Stomach (tissue), 9 donors: ENCODE data around the gene OPCML. TPM values are rescaled to one million over a fixed set of nuclear protein-coding genes. Genes with fewer than 3 reads are reported as not detected.

Experiments
- DNase-seq, 2 donors: peaks; one replicate each; pipeline versions ENCODE4 v3.0.0 to v3.0.0-alpha.2; 2013 to 2019
- H3K27ac ChIP-seq, 5 donors: fragments of 200-600 bp in 4 of 5; sonication (generic) in 4 of 5; one replicate each; pipeline ENCODE4 v1.5.1; 2013 to 2019; ENCODE audit warnings: mild to moderate bottlenecking in 1 of 5, moderate library complexity in 1 of 5
- H3K27me3 ChIP-seq, 3 donors: fragments of 200-600 bp; sonication (generic); one replicate each; pipeline ENCODE4 v1.5.1; 2017 to 2019; ENCODE audit warnings: mixed run types in 1 of 3
- H3K36me3 ChIP-seq, 4 donors: fragments of 200-600 bp; sonication (generic); 1 replicate in 3 of 4; 2 replicates in 1 of 4; pipeline ENCODE4 v1.5.1; 2016 to 2019
- H3K4me1 ChIP-seq, 4 donors: fragments of 200-600 bp; sonication (generic); one replicate each; pipeline ENCODE4 v1.5.1; 2016 to 2019
- H3K4me3 ChIP-seq, 4 donors: fragments of 200-600 bp; sonication (generic) in 3 of 4; one replicate each; pipeline ENCODE4 v1.5.1; 2016 to 2019; ENCODE audit warnings: mild to moderate bottlenecking in 1 of 4
- H3K9me3 ChIP-seq, 4 donors: fragments of 200-600 bp; sonication (generic); one replicate each; pipeline ENCODE4 v1.5.1; 2016 to 2019
- CTCF ChIP-seq, 7 experiments: fragments of 450-650 bp in 4 of 7; fragments of 200-600 bp in 3 of 7; sonication (generic) in 3 of 7; IDR thresholded peaks; one replicate each; pipeline ENCODE4 v1.5.1; 2016 to 2019; ENCODE audit warnings: antibody characterized with exemption in 7 of 7, control low read depth in 2 of 7, mild to moderate bottlenecking in 1 of 7
- EP300 ChIP-seq: sonication (generic); formaldehyde crosslinking; IDR thresholded peaks from one replicate; pipeline ENCODE4 v1.6.1; 2017; ENCODE audit warnings: antibody characterized with exemption
- POLR2A ChIP-seq, 4 donors: fragments of 450-650 bp; IDR thresholded peaks; one replicate each; pipeline ENCODE4 v1.6.1; 2016; ENCODE audit warnings: antibody characterized with exemption in 4 of 4, control low read depth in 2 of 4, mild to moderate bottlenecking in 1 of 4, moderate library complexity in 1 of 4
- POLR2AphosphoS5 ChIP-seq, 3 donors: sonication (generic); formaldehyde crosslinking; IDR thresholded peaks; one replicate each; pipeline ENCODE4 v1.6.1; 2016; ENCODE audit warnings: antibody characterized with exemption in 3 of 3
- WGBS, 5 donors: extraction: QIAGEN DNeasy Blood & Tissue Kit in 3 of 5; methylation state at CpG; one replicate each; pipeline versions ENCODE4 v1.1.5 to v1.1.7; 2013 to 2018; 5-methylcytosine and 5-hydroxymethylcytosine counted together
- intact Hi-C: fragments of 100-400 bp; cut with DNase I; formaldehyde crosslinking; loops from one replicate; pipeline ENCODE4 v1.15.1; 2023; ENCODE audit warnings: low total_unique reads
- polyA plus RNA-seq, 3 donors: library from polyadenylated mRNA; stranded (reverse); fragments of 200-250 nt; gene quantifications; one replicate each; pipeline ENCODE4 v1.2.3, GENCODE V29; 2013
- total RNA-seq, 5 donors: library from RNA; depleted of rRNA; stranded (reverse); fragments of >200 nt; gene quantifications; one replicate each; pipeline versions ENCODE4 v1.1.0 to v1.2.3, GENCODE V29; 2014 to 2016
- donor health status: healthy with polysubstance abuse.
- donor health status: Bipolar disorder and iron deficiency.
- donor health status: healthy.

Gene OPCML
- total and polyA plus RNA-seq, 8 donors: 0.03 to 0.92 (median 0.55) TPM; not detected in 3

GRCh38 chr11:132993991-132994502 lies 538.3 kb downstream of the OPCML start:
- DNase-seq: peak in 1 of 2 donors; percentile 34
- Histone ChIP-seq H3K27ac (no peak overlapping the region), H3K4me1 (peaks cover 0 to 12% (median 2%) of the 10 kb centered on the region in 4 donors), H3K4me3 (no peak overlapping the region), H3K9me3 (no peaks in the 10 kb centered on the region), H3K36me3 (no peaks in the 10 kb centered on the region), H3K27me3 (peaks cover 7 to 81% (median 50%) of the 10 kb centered on the region in 3 donors)
- intact Hi-C loops: no loop called here
- WGBS, 5 donors: 3 to 8% (median 4%) methylated on average over 32 of the region's 32 CpGs
- TF ChIP-seq POLR2AphosphoS5 (IDR thresholded peaks at IDR 0.05): no peak
- TF ChIP-seq EP300: no peak
- TF ChIP-seq CTCF (IDR thresholded peaks at IDR 0.05): no peak
- no peak for TF ChIP-seq POLR2A (IDR thresholded peaks at IDR 0.05)

DNA sequence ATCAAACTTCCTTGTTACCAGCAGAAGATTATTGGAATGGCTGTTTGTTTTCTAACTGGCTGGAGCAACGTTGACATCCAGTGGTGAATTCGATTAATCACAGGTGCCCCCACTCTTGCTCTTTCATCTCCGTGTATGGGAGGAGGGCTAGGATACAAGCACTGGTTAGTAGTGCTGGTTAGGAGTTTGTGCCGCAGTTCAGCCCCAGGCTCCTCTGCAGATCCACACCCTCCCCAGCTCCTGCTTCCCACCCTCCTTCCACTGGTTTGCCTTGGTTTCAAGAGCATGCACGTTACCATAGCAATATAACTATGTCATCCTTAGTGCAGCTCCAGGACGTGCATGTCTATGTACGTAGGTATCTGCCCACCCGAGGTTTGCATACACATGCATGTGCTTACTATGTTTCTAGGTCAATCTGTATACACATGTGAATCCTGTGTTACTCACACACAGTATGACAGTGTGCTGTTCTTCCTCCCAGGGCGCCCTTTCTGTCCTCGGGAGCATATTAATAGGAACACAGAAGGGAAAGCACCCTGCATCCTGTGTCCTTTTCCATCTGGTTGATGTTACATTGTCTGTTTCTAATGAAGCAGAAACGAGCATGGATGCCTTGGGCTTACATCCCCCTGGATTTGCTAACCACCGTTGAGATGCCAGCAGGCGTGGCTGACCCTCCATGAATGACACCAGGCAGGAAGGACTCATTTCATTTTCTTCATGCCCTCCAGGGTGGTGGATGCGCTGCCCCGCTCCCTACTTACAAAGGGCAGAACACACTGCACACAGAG lies 539.3 kb downstream of the OPCML start:
- Histone ChIP-seq H3K9me3 (no peaks in the 10 kb centered on the region), H3K4me3 (no peak overlapping the region), H3K4me1 (peaks cover 0 to 12% (median 2%) of the 10 kb centered on the region in 4 donors), H3K36me3 (no peaks in the 10 kb centered on the region), H3K27ac (no peak overlapping the region), H3K27me3 (peaks cover 7 to 72% (median 50%) of the 10 kb centered on the region in 3 donors)
- no peak for TF ChIP-seq CTCF (IDR thresholded peaks at IDR 0.05)
- TF ChIP-seq POLR2AphosphoS5 (IDR thresholded peaks at IDR 0.05): no peak
- no peak for TF ChIP-seq POLR2A (IDR thresholded peaks at IDR 0.05)
- TF ChIP-seq EP300: no peak
- intact Hi-C loops: no loop called here
- peak in 1 of 2 donors; percentile 18 for DNase-seq
- 43 to 55% (median 47%) methylated on average over 15 of the region's 15 CpGs for WGBS, 5 donors

DNA sequence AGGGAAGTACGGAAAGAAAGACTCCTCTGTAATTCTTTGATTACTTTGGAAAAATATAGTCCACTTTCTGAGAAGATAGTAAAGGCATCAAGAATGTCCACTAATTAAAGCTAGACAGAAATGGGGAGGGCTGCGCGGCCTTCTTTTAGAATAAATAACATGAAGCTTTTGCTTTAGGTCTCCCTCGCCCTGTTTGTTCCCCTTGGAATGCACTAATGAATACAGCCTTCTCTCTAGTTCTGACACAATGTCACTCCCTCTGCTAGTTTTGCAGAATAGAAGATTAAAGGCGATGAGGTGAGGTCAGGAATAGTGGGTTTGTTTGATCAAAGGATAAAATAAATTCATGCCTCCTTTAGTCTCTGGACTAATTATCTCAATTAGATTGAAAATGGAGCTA lies 543.9 kb downstream of the OPCML start:
- Histone ChIP-seq H3K4me1 (no peaks in the 10 kb centered on the region), H3K27ac (no peak overlapping the region), H3K9me3 (no peaks in the 10 kb centered on the region), H3K4me3 (no peak overlapping the region), H3K27me3 (peaks cover 7 to 26% (median 16%) of the 10 kb centered on the region in 3 donors), H3K36me3 (no peaks in the 10 kb centered on the region)
- intact Hi-C loops: no loop called here
- no peak for DNase-seq
- WGBS, 5 donors: 75 to 89% (median 82%) methylated on average over 5 of the region's 5 CpGs
- TF ChIP-seq POLR2A (IDR thresholded peaks at IDR 0.05) (no peak), EP300 (no peak), CTCF (IDR thresholded peaks at IDR 0.05) (no peak), POLR2AphosphoS5 (IDR thresholded peaks at IDR 0.05) (no peak)

DNA sequence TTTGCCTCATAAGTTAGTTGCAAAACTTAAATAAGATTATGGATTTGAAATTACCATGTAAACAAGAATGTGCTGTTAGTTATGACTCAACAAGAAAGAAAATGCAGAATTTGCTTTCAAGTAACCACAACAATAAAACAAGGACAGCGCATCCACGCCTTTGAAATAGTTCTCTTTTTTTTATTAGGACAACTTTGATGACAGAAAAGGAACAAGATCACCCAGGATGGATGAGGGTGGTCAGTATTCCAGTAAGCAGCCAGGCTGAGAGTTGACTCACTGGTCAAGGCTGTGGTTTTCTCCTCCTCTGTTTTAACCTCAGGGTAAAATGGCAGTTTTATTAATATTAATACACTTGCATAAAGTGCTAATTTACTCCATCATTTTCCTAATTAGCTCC lies 544.4 kb downstream of the OPCML start:
- Histone ChIP-seq H3K27me3 (peaks cover 2 to 21% (median 11%) of the 10 kb centered on the region in 3 donors), H3K4me3 (no peak overlapping the region), H3K36me3 (no peaks in the 10 kb centered on the region), H3K27ac (no peak overlapping the region), H3K4me1 (no peaks in the 10 kb centered on the region), H3K9me3 (no peaks in the 10 kb centered on the region)
- 28 to 79% (median 39%) methylated on average over 2 of the region's 2 CpGs for WGBS, 5 donors
- no peak for DNase-seq
- intact Hi-C loops: no loop called here
- TF ChIP-seq POLR2A (IDR thresholded peaks at IDR 0.05): no peak
- TF ChIP-seq CTCF (IDR thresholded peaks at IDR 0.05): no peak
